Effector memory CD4-positive, alpha-beta T cell (primary cell): ENCODE measurements around the gene MFAP5.

Experiments used
- DNase-seq, 3 donors: peaks; one replicate each; pipeline ENCODE4 v3.0.0-alpha.2; 2020
- H3K27ac ChIP-seq: 2 replicates; pipeline ENCODE4 v1.7.0; 2013; ENCODE audit warnings: mild to moderate bottlenecking, low read length, moderate library complexity; ENCODE audit not compliant: insufficient read depth, poor library complexity, severe bottlenecking
- H3K27me3 ChIP-seq: replicated peaks from 2 replicates; pipeline ENCODE4 v1.7.0; 2013; ENCODE audit warnings: mild to moderate bottlenecking, low read length; ENCODE audit not compliant: insufficient read depth, control insufficient read depth, poor library complexity, severe bottlenecking
- H3K36me3 ChIP-seq: 2 replicates; pipeline ENCODE4 v1.7.0; 2013; ENCODE audit warnings: mild to moderate bottlenecking, low read length, moderate library complexity; ENCODE audit not compliant: control insufficient read depth, insufficient read depth
- H3K4me1 ChIP-seq: 2 replicates; pipeline ENCODE4 v1.7.0; 2013; ENCODE audit warnings: low read length, mild to moderate bottlenecking; ENCODE audit not compliant: control insufficient read depth, insufficient read depth, poor library complexity, severe bottlenecking
- H3K4me3 ChIP-seq: 2 replicates; pipeline ENCODE4 v1.7.0; 2013; ENCODE audit warnings: low read length, low read depth, mild to moderate bottlenecking; ENCODE audit not compliant: insufficient read depth, poor library complexity, severe bottlenecking
- H3K9me3 ChIP-seq: 2 replicates; pipeline ENCODE4 v1.7.0; 2013; ENCODE audit warnings: mild to moderate bottlenecking, low read length, moderate library complexity; ENCODE audit not compliant: control insufficient read depth

Gene MFAP5

DNA sequence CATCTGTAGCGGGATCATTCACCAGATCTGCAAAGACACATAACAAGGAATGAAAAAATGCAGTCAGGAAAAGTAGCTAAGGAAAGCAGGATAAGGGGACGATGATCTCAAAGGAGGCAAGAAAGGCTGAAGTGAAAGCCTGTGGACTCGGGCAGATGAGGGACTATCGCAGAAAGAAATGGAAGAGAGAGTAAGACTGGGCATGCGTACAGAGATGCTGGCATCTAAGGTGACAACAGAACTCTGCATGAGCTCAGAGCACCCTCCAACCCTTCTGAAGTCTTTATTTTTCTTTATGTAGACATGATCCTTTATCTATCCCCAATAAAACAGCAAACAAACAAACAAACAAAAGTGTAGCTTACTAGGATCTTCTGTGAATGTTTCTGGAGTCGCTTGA lies 7.2 kb downstream of the MFAP5 start:
- H3K4me1 ChIP-seq: no peaks in the 10 kb centered on the region
- no peak for DNase-seq
- no peak overlapping the region for H3K4me3 ChIP-seq
- no peaks in the 10 kb centered on the region for H3K9me3 ChIP-seq
- H3K27ac ChIP-seq: no peak overlapping the region
- no peaks in the 10 kb centered on the region for H3K27me3 ChIP-seq
- no peaks in the 10 kb centered on the region for H3K36me3 ChIP-seq

DNA sequence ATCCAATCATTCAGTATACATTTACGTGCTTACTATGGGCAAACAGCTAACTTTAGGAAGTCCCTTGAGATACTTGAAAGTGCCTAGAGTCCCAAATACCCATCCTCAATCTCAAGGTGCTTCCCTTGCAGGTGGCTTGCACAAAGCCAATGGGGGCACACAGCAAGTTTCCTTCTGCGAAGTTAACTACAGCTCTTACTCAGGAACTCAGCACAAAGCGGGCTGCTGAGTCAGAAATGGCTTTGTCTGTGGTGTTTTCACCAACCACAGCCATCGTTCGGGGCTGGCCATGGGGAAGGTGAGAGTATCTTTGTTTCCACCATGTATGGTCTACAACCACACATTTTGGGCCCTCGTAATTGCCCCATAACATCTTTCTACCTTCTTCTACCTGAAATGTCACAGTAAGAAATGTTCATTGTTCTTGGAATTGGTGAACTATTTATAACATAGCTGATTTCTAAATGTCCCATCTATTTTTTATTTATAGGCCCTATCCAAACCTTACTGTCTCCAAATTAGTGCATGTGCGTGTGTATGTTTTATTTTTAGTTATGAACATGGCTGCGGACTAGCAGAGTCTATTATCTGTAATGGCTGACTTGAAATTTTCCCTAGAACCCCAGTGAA lies 13.9 kb downstream of the MFAP5 start:
- no peaks in the 10 kb centered on the region for H3K9me3 ChIP-seq
- H3K4me1 ChIP-seq: peaks cover 17% of the 10 kb centered on the region
- no peak overlapping the region for H3K4me3 ChIP-seq
- no peak overlapping the region for H3K27ac ChIP-seq
- no peaks in the 10 kb centered on the region for H3K36me3 ChIP-seq
- no peaks in the 10 kb centered on the region for H3K27me3 ChIP-seq
- no peak for DNase-seq

DNA sequence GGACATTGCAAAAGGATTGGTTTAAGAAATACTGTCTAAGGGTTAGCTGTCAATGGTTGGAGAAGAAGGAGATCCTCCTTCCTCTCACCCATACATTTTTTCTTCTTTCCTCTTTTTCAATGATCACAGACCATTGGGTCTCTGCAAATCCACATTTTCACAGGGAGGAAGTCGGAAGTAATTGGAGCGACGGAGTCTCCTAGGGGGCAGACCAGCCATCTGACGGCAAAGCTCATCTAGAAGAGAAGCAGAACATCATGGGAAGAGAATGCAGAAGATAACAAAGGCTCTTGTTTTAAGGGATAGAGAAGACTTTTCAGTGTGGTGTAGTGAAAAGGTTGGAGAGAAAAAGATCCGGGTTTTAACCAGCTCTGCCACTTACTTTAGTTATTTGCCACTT lies 14.7 kb downstream of the MFAP5 start:
- peaks cover 17% of the 10 kb centered on the region for H3K4me1 ChIP-seq
- no peaks in the 10 kb centered on the region for H3K27me3 ChIP-seq
- H3K4me3 ChIP-seq: no peak overlapping the region
- DNase-seq: no peak
- no peaks in the 10 kb centered on the region for H3K9me3 ChIP-seq
- H3K36me3 ChIP-seq: no peaks in the 10 kb centered on the region
- no peak overlapping the region for H3K27ac ChIP-seq

DNA sequence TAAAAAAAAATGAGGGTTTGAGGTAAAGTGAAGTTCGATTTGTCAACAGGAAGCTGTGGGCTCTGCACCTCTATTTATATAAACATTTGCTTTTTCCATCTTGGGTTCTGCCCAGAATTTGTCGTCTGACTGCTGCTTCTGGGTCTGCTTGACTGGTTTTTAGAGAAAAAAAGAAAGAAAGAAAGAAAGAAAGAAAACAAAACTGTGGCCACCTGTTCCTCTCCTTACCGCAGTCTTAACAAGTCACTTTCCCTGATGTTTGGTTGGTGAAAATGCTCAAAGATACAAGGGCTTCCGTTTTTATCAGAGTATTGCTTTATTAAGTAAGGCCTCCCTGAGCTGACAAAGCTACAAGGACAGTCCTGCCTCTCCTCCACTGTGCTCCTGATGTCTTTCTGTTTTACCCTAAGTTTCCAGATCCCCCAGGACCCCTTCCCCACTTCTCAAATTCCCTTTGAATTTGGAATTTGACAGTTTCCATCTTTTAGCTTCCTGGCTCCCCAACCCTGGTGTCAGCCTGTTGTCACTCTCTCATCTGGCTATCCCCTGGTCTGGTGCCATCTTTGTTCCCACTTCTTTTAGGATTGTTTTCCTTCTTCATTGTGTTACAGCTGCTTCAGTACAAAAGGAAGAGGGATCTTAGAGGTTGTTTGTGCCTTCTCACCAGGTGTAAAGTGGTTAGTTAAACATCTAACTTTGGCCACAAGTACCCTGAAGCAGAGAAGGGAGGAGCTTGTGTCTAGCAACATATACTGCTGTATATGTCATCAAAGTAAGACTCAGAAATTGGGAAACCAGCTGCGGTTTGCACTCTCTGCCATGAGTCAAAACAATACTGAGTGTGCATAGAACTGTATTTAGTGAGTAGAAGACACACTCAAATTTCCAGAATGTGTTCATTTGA lies 18.0 kb downstream of the MFAP5 start:
- DNase-seq: peak; percentile 15 to 21 (median 19)
- H3K4me1 ChIP-seq: peaks cover 17% of the 10 kb centered on the region
- no peaks in the 10 kb centered on the region for H3K36me3 ChIP-seq
- no peaks in the 10 kb centered on the region for H3K9me3 ChIP-seq
- H3K4me3 ChIP-seq: peak overlapping the region; percentile 1
- H3K27ac ChIP-seq: peak overlapping the region; percentile 53
- H3K27me3 ChIP-seq: no peaks in the 10 kb centered on the region

DNA sequence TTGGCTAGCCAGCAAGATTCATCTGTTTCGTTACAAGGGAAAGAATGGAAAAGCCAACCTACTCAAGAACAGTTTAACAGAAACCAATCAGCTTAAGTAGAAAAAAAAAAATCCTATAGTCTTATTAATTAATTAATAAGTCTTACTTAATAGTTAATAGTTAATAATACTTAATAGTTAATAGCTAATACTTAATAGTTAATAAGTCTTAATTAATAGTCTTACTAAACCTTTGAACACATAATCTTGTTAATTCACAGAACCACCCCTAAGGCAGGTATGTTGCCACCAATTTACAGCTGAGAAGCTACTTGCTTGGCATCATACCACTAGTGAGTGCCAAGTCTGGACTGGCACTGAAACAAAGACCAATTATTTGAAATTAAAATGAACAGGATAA lies 19.9 kb downstream of the MFAP5 start:
- Histone ChIP-seq H3K9me3 (no peaks in the 10 kb centered on the region), H3K36me3 (no peaks in the 10 kb centered on the region), H3K4me1 (peaks cover 17% of the 10 kb centered on the region), H3K4me3 (no peak overlapping the region), H3K27ac (no peak overlapping the region), H3K27me3 (no peaks in the 10 kb centered on the region)
- no peak for DNase-seq

DNA sequence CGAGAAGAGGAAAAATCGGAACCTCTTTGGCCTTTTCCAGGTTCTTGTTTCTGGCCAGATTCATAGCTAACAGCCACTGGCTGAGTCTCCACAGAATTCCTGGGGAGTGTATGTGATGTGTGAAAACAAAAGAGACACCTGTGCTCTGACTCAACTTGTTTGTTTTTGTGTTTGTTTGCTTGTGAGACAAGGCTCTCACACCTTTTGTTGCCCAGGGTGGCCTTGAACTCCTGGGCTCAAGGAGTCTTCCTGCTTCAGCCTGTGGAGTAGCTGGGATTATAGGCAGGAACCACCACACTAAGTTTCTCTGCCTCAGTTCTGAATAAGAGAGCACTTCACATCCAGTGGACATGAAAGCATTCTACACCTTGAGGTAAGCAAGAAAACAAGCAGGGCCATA lies 22.7 kb downstream of the MFAP5 start:
- no peak for DNase-seq
- H3K9me3 ChIP-seq: no peaks in the 10 kb centered on the region
- no peak overlapping the region for H3K27ac ChIP-seq
- no peaks in the 10 kb centered on the region for H3K27me3 ChIP-seq
- H3K4me3 ChIP-seq: no peak overlapping the region
- no peaks in the 10 kb centered on the region for H3K36me3 ChIP-seq
- H3K4me1 ChIP-seq: peaks cover 9% of the 10 kb centered on the region

DNA sequence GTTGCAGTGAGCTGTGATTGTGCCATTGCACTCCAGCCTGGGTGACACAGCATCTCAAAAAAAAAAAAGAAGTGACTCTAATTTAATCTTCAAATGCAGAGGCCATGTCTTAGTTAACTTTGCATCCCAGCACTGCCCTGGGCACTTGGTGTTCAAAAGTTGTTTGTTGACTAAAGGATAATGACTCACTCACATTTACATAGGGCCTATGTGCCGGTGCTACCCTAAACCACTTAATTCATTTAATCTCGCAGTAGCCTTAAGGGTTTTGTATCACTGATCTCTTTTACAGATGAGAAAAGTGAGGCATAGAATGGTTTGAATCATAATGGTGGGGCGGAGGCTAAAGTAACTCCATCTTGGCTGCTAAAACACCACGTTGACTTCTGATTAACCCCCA lies 23.7 kb downstream of the MFAP5 start:
- peaks cover under 1% of the 10 kb centered on the region for H3K4me1 ChIP-seq
- no peak for DNase-seq

DNA sequence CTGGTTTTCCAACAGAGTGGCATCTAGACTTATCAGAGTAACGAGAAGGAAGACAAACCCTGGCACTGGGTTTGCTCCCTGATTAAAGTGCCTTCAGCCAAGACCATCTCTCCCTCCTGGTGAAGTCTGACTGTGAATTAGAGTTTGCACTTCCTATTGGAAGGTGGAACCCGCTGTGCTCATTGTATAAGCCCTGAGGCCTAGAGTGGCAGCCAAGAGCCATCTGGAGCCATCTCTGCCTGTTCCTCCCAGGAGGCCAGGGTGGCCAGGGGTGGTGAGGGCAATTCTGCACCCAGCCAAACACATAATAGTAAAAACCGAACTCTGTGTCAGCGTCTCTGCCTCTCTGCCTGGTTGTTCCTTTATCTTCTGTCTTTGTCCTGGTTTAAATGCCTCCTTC lies 25.0 kb downstream of the MFAP5 start:
- no peaks in the 10 kb centered on the region for H3K27me3 ChIP-seq
- no peak overlapping the region for H3K27ac ChIP-seq
- no peak for DNase-seq
- no peaks in the 10 kb centered on the region for H3K4me1 ChIP-seq
- H3K36me3 ChIP-seq: no peaks in the 10 kb centered on the region
- H3K4me3 ChIP-seq: no peak overlapping the region
- no peaks in the 10 kb centered on the region for H3K9me3 ChIP-seq

More for the DNA sequence above, 23.7 kb downstream of the MFAP5 start:
- H3K4me3 ChIP-seq: no peak overlapping the region
- no peaks in the 10 kb centered on the region for H3K27me3 ChIP-seq
- H3K9me3 ChIP-seq: no peaks in the 10 kb centered on the region
- H3K27ac ChIP-seq: no peak overlapping the region
- no peaks in the 10 kb centered on the region for H3K36me3 ChIP-seq

DNA sequence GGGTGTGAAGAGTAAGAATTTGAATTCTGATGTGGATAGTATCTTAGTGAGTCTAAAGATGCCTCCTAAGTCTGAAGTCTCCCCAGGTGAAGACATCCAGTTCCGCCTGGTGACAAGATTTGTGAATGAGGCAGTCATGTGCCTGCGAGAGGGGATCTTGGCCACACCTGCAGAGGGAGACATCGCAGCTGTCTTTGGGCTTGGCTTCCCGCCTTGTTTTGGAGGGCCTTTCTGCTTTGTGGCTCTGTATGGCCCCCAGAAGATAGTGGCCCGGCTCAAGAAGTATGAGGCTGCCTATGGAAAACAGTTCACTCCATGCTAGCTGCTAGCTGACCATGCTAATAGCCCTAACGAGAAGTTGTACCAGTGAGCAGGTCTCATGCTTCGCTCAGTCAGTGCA lies 25.4 kb downstream of the MFAP5 start:
- Histone ChIP-seq H3K36me3 (no peaks in the 10 kb centered on the region), H3K4me1 (no peaks in the 10 kb centered on the region), H3K4me3 (no peak overlapping the region), H3K9me3 (no peaks in the 10 kb centered on the region), H3K27me3 (no peaks in the 10 kb centered on the region), H3K27ac (no peak overlapping the region)
- no peak for DNase-seq

DNA sequence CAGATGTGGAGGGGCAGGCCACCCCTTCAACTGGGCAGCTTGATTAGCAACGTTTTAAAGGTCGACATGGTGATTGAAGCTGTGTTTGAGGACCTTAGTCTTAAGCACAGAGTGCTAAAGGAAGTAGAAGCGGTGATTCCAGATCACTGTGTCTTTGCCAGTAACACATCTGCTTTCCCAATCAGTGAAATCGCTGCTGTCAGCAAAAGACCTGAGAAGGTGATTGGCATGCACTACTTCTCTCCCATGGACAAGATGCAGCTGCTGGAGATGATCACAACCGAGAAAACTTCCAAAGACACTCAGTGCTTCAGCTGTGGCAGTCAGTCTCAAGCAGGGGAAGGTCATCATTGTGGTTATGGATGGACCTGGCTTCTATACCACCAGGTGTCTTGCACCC lies 26.0 kb downstream of the MFAP5 start:
- Histone ChIP-seq H3K36me3 (no peaks in the 10 kb centered on the region), H3K9me3 (no peaks in the 10 kb centered on the region), H3K4me1 (no peaks in the 10 kb centered on the region), H3K4me3 (no peak overlapping the region), H3K27ac (no peak overlapping the region), H3K27me3 (no peaks in the 10 kb centered on the region)
- no peak for DNase-seq
